Measurements from ENCODE around the gene ZSCAN31.

- TF ChIP-seq CTCF (IDR thresholded peaks at IDR 0.05): no peak
- no peak for TF ChIP-seq POLR2A (IDR thresholded peaks at IDR 0.05)
- TF ChIP-seq POLR2AphosphoS5 (IDR thresholded peaks at IDR 0.05; ENCODE audit: insufficient read depth in 1 of 2, low read depth in 1 of 2): no peak
Observed at GRCh38 chr6:28282926-28283325, 53.0 kb downstream of the ZSCAN31 start.

All from vagina (tissue), 2 donors.